Neural crest cell (in vitro differentiated cells): ENCODE measurements around the gene IL10RB. TPM values are rescaled to one million over a fixed set of nuclear protein-coding genes. Genes with fewer than 3 reads are reported as not detected.
A peak's percentile ranks its signal among the peaks of the same experiment; 100 is the strongest.

Source experiments
- DNase-seq: peaks from one replicate; pipeline ENCODE4 v3.0.0; 2021; ENCODE audit warnings: low read depth, mixed read lengths, low spot score
- H3K27ac Mint-ChIP-seq: one replicate; pipeline ENCODE4 v1.8.0; 2021; ENCODE audit warnings: mild to moderate bottlenecking, mixed read lengths; ENCODE audit not compliant: unreplicated experiment
- H3K27me3 Mint-ChIP-seq: 2 replicates; pipeline ENCODE4 v1.8.0; 2021; ENCODE audit warnings: low read depth, mild to moderate bottlenecking, mixed read lengths
- H3K36me3 Mint-ChIP-seq: 2 replicates; pipeline ENCODE4 v1.8.0; 2021; ENCODE audit warnings: low read depth, mild to moderate bottlenecking, mixed read lengths
- H3K4me1 Mint-ChIP-seq: 2 replicates; pipeline ENCODE4 v1.8.0; 2021; ENCODE audit warnings: mixed read lengths
- H3K4me3 Mint-ChIP-seq: one replicate; pipeline ENCODE4 v1.8.0; 2021; ENCODE audit warnings: mild to moderate bottlenecking, mixed read lengths
- H3K9me3 Mint-ChIP-seq: 2 replicates; pipeline ENCODE4 v1.8.0; 2021; ENCODE audit warnings: mixed read lengths
- total RNA-seq: library from RNA; stranded (reverse); gene quantifications from 2 replicates; pipeline ENCODE4 v1.2.1, GENCODE V29; 2021
- TF ChIP-seq, protein P1 (sequence below): fragments of 200-600 bp; sonication (generic); conservative IDR thresholded peaks from 2 replicates; pipeline ENCODE4 v1.5.0; 2021; ENCODE audit warnings: antibody characterized with exemption, mild to moderate bottlenecking

The IL10RB gene
- total RNA-seq, 1 donor from 2014 or later = 5.8 TPM

- Mint-ChIP-seq H3K36me3 (peaks cover 6% of the 10 kb centered on the region), H3K9me3 (no peaks in the 10 kb centered on the region), H3K27ac (no peak overlapping the region), H3K4me3 (no peak overlapping the region), H3K27me3 (no peaks in the 10 kb centered on the region), H3K4me1 (peaks cover 2% of the 10 kb centered on the region)
- no peak for DNase-seq
- TF ChIP-seq, protein P1, sequence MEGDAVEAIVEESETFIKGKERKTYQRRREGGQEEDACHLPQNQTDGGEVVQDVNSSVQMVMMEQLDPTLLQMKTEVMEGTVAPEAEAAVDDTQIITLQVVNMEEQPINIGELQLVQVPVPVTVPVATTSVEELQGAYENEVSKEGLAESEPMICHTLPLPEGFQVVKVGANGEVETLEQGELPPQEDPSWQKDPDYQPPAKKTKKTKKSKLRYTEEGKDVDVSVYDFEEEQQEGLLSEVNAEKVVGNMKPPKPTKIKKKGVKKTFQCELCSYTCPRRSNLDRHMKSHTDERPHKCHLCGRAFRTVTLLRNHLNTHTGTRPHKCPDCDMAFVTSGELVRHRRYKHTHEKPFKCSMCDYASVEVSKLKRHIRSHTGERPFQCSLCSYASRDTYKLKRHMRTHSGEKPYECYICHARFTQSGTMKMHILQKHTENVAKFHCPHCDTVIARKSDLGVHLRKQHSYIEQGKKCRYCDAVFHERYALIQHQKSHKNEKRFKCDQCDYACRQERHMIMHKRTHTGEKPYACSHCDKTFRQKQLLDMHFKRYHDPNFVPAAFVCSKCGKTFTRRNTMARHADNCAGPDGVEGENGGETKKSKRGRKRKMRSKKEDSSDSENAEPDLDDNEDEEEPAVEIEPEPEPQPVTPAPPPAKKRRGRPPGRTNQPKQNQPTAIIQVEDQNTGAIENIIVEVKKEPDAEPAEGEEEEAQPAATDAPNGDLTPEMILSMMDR = no peak
Measured at GRCh38 chr21:33293811-33294216, 27.6 kb downstream of the IL10RB start.

DNA sequence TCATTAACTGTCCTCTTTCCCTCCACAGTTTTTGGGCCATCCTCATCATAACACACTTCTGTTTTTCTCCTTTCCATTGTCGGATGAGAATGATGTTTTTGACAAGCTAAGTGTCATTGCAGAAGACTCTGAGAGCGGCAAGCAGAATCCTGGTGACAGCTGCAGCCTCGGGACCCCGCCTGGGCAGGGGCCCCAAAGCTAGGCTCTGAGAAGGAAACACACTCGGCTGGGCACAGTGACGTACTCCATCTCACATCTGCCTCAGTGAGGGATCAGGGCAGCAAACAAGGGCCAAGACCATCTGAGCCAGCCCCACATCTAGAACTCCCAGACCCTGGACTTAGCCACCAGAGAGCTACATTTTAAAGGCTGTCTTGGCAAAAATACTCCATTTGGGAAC is 30.0 kb downstream of the IL10RB start:
- no peak overlapping the region for H3K27ac Mint-ChIP-seq
- DNase-seq = no peak
- H3K36me3 Mint-ChIP-seq = peaks cover 6% of the 10 kb centered on the region
- TF ChIP-seq, protein P1 = no peak
- no peaks in the 10 kb centered on the region for H3K27me3 Mint-ChIP-seq
- no peaks in the 10 kb centered on the region for H3K9me3 Mint-ChIP-seq
- H3K4me3 Mint-ChIP-seq = no peak overlapping the region
- H3K4me1 Mint-ChIP-seq = peaks cover 6% of the 10 kb centered on the region

DNA sequence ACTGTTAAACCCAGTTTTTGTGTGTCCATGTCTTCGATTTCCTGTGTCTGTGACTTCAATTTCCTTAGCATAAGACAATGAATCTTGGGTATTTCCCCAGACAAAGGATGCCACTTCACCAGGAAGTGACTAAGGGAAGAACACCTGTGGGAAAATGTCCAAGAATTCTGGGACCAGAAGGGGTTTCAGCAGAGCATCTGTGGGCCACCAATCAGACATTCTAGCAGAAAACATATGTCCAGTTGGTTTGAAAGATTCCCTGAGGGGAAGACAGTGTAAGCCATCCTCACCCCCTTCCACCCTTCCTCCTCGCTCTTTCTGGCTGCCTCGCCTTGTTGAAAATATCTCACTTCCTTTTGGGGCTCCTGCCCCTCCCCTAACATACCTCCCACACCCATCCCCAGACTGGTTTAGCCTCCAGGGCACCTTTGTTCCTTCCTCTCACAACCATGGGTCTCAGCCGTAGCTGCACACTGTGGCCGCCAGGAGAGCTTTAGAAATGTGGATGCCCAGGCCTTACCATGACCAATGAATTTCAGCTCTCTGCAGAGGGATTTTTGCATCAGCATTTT is 33.1 kb downstream of the IL10RB start:
- TF ChIP-seq, protein P1 = peak; percentile 39
- Mint-ChIP-seq H3K36me3 (peaks cover 6% of the 10 kb centered on the region), H3K27ac (no peak overlapping the region), H3K27me3 (no peaks in the 10 kb centered on the region), H3K4me1 (peaks cover 6% of the 10 kb centered on the region), H3K9me3 (no peaks in the 10 kb centered on the region), H3K4me3 (no peak overlapping the region)
- DNase-seq = no peak

- H3K9me3 Mint-ChIP-seq = no peaks in the 10 kb centered on the region
- H3K27me3 Mint-ChIP-seq = no peaks in the 10 kb centered on the region
- no peak overlapping the region for H3K4me3 Mint-ChIP-seq
- H3K36me3 Mint-ChIP-seq = no peaks in the 10 kb centered on the region
- no peak overlapping the region for H3K27ac Mint-ChIP-seq
- peaks cover 6% of the 10 kb centered on the region for H3K4me1 Mint-ChIP-seq
- TF ChIP-seq, protein P1 = no peak
- DNase-seq = no peak
Measured at GRCh38 chr21:33300701-33301631, 34.8 kb downstream of the IL10RB start.

DNA sequence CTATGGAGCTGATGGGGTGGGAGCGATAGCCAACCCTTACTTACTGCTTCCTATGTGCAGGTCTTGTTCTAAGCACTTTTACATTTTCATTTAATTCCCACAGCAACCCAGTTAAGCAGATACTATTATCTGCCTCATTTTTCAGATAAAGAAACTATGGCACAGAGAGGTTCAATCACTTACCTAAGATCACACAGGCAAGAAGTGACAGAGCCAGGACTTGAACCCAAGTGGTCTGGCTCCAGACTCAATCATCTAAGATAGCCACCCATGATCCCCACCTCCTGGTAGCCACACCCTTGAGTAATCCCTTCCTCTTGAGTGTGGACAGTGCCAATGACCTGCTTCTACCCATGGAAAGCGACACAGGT is 35.5 kb downstream of the IL10RB start:
- no peaks in the 10 kb centered on the region for H3K36me3 Mint-ChIP-seq
- no peak overlapping the region for H3K4me3 Mint-ChIP-seq
- H3K9me3 Mint-ChIP-seq = no peaks in the 10 kb centered on the region
- no peak for DNase-seq
- H3K27ac Mint-ChIP-seq = no peak overlapping the region
- peaks cover 6% of the 10 kb centered on the region for H3K4me1 Mint-ChIP-seq
- TF ChIP-seq, protein P1 = no peak
- no peaks in the 10 kb centered on the region for H3K27me3 Mint-ChIP-seq
